Measurements from ENCODE around the gene LRRC71.

GRCh38 chr1:156873659-156874058 is 46.8 kb upstream of the LRRC71 start:
- TF ChIP-seq CTCF (IDR thresholded peaks at IDR 0.05) (no peak), AFF4 (CRISPR knock-in tag; IDR thresholded peaks at IDR 0.05; ENCODE audit: borderline replicate concordance) (no peak), FOXP1 (CRISPR knock-in tag; IDR thresholded peaks at IDR 0.05; ENCODE audit: borderline replicate concordance) (no peak), ZNF281 (CRISPR knock-in tag; IDR thresholded peaks at IDR 0.05) (no peak), IRF1 (CRISPR knock-in tag; IDR thresholded peaks at IDR 0.05) (no peak), ZNF219 (CRISPR knock-in tag; IDR thresholded peaks at IDR 0.05; ENCODE audit: borderline replicate concordance) (no peak), ESRRA (CRISPR knock-in tag; IDR thresholded peaks at IDR 0.05; ENCODE audit: borderline replicate concordance) (no peak), ZSCAN18 (CRISPR knock-in tag; IDR thresholded peaks at IDR 0.05) (no peak)
